Amniotic stem cell (primary cell): ENCODE results near the gene RALGAPA2.

Experiments used
- DNase-seq: peaks from one replicate; lab custom pipeline; 2025; lab: John Stamatoyannopoulos, UW

Gene RALGAPA2

GRCh38 chr20:20497242-20497978 is 215.0 kb downstream of the RALGAPA2 start:
- no peak for DNase-seq

GRCh38 chr20:20495729-20496503 is 216.5 kb downstream of the RALGAPA2 start:
- no peak for DNase-seq

DNA sequence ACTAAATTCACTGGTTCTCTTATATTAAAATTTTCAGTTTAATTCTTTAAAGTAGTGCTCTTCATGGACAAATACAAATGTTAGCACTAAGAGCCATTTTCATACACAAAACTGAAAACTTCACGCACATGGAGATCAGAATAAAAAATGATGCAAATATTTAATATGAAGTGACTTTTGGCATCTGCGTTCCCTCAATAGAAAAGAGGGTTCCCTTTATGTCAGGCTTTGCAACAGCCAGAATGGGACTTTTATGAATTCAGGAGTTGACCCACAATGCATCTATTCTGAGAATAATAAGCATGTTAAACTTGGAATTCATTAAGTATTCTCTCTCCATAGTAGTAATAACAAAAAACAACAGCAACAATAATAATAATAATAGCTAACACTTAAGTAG is 218.7 kb downstream of the RALGAPA2 start:
- no peak for DNase-seq

- no peak for DNase-seq
Observed at GRCh38 chr20:20492521-20493332, 219.7 kb downstream of the RALGAPA2 start.

GRCh38 chr20:20491784-20492264 is 220.6 kb downstream of the RALGAPA2 start:
- no peak for DNase-seq

DNA sequence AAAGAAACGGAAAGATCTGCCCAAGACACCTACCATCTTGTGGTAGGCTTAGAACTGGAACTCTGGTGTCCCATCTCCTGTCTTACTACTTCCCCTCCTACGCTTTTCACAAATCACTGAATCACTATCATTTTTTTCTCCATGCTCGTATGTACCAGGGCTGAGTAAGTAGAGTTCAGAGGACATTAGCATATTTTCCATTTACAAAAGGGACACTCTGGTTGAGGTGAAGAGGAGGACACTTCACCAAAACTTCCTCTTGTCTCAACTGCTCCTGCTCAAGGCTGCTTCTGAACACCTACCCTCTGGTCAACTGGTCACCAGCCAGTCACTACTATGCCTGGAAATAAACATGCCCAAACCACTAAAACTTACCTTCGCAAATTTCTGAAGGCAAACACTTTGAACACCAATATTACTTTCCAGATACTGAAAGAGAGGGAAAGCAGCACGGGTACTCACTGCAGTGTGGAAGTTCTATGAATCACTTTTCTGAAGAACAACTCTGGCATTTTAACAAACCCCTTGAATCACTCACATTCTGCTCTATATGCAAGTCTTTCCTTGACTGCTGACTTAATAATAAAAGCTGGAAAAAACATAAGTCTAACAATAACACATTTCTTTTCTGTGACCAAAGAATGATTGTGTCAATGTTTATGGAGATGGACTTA is 221.2 kb downstream of the RALGAPA2 start:
- DNase-seq, result no peak

- no peak for DNase-seq
Observed at GRCh38 chr20:20490673-20491072, 221.8 kb downstream of the RALGAPA2 start.

DNA sequence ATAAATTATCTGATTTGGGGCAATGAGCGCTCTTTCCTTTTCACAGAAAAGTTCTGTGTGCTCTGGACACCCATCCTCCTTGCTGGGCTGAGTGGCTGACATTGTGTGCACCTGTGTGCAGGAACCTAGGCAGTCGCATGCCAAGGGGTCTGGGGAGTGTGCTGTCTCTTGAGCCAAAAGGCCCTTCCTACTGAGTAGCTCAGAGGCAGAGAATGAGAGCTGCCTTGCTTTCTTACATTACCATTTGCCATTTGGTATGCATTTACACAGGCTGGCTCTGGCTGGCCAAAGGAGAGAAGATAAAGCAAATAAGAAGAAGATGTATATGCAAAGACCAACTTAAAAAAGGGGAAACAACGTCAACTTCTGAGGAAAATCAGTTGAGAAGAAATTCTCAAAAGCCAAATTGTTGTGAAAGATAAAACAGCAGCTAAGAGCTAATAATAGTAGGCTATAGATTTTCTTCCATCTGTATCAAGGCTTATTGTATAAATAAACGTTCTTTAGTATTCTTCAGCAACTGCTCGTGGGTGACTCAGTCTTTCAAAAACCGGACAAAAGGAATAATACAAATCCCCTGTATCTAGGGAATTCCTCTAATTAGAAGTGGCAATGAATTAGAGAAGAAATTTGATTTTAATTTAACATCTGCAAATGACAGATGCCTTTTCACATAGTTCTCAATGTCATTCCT is 222.6 kb downstream of the RALGAPA2 start:
- no peak for DNase-seq

GRCh38 chr20:20489054-20489453 is 223.4 kb downstream of the RALGAPA2 start:
- DNase-seq, result no peak

- DNase-seq, result no peak
Observed at GRCh38 chr20:20488388-20488787, 224.1 kb downstream of the RALGAPA2 start.

GRCh38 chr20:20487811-20488210 is 224.6 kb downstream of the RALGAPA2 start:
- no peak for DNase-seq

- no peak for DNase-seq
Observed at GRCh38 chr20:20483328-20483727, 229.1 kb downstream of the RALGAPA2 start.

DNA sequence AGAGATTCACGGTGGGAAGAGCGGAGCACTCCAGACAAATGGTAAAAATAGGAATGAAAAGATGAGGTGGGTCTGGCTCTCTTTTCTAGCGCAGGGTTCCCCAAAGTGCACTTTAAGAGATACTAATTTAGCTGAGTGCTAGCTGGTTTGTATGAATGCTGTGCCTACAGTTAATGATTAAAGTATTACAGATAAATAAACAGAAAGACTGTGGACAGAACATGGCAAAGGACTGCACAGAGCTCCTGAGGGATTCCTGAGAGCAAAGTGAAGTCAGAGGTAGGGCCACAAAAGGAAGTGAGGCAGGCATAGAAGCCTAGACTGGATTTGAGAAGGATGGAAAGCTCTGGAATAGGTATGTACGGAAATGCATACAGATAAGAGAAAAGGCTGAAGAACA is 230.0 kb downstream of the RALGAPA2 start:
- no peak for DNase-seq

GRCh38 chr20:20480689-20481088 is 231.8 kb downstream of the RALGAPA2 start:
- peak; percentile 16 for DNase-seq

DNA sequence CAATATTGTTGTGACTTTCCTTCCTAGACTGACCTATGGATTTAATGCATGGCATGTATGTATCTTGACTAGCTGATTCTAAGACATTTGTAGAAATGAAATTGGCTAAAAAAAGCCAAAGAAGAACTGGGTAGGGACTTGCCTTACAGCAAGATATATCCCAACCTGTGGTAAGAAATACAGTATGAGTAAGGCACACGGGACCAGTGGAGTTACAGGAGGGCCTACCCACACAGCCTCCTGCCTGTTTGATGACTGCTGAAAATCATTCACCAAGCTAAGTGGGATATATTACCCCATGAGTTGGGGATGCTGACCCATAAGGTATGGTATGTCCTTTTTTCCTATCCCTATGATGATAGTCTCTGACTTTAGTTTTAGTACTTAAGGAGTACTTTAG is 232.3 kb downstream of the RALGAPA2 start:
- no peak for DNase-seq

DNA sequence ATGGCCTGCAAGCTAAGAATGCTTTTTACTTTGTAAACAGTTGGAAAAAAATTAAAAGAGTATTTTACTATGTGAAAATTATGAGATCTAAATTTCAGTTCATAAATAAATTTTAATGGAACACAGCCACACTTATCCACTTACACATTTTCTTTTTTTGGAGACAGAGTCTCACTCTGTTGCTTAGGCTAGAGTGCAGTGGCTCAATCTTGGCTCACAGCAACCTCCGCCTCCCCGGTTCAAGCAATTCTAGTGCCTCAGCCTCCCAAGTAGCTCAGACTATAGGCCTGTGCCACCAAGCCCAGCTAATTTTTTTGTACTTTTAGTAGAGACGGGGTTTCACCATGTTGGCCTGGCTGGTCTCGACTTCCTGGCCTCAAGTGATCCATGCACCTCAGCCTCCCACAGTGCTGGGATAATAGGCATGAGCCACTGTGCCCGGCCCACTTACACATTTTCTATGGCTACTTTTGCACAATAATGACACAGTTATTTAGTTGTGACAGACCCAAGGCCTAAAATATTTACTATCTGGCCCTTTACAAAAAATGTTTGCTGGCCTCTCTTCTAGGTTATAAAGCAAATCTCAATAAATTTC is 234.9 kb downstream of the RALGAPA2 start:
- no peak for DNase-seq

DNA sequence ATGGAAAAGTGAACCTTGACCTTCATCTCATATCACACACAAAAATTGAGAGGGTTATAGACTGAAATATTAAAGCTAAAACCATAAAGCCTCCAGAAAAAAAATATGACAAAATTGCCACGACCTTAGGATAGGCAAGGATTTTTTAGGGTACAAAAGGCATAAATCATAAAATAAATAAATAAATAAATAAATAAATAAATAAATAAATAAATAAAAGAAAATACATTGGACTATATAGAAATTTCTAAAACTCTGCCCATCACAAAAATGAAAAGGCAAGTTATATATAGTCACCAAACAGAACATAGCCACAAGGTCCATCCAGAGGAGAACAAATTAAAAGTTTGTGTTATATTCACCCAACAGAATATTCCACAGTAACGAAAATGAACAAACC is 235.9 kb downstream of the RALGAPA2 start:
- DNase-seq, result no peak

GRCh38 chr20:20473657-20474056 is 238.8 kb downstream of the RALGAPA2 start:
- DNase-seq, result no peak

DNA sequence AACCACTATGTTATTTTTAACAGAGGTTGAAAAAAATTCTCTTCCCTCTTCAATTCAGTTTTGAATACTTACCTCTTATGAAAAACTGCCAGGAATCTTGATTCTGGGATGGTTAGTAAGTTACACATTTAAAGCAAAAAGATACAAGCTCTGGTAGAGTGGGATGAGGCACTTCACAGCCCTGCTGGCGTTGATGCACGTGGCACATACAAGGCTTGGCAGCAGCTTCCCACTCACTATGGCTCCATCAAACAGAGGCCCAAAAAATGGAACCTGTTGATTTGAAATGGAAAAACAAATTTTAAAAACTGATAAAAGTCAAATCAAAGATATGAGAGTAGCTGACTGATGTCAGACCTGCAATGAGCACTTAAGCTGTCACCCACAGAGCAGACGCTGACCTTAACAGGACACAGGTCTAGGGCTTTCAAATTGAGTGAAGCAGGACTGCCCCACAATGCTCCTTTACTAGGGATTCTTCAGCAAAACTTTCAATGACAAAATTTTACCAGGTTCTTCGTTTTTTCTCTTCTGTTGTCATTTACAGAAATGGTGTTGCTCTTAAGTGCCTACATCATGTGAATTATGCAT is 239.7 kb downstream of the RALGAPA2 start:
- DNase-seq, result no peak

GRCh38 chr20:20466341-20466879 is 246.0 kb downstream of the RALGAPA2 start:
- DNase-seq, result no peak
